ENCODE data around the gene MAPK1. TPM values are rescaled to one million over a fixed set of nuclear protein-coding genes. Genes with fewer than 3 reads are reported as not detected.

The MAPK1 gene
- total RNA-seq, 1 experiment from 2014 or later = 87.4 TPM

DNA sequence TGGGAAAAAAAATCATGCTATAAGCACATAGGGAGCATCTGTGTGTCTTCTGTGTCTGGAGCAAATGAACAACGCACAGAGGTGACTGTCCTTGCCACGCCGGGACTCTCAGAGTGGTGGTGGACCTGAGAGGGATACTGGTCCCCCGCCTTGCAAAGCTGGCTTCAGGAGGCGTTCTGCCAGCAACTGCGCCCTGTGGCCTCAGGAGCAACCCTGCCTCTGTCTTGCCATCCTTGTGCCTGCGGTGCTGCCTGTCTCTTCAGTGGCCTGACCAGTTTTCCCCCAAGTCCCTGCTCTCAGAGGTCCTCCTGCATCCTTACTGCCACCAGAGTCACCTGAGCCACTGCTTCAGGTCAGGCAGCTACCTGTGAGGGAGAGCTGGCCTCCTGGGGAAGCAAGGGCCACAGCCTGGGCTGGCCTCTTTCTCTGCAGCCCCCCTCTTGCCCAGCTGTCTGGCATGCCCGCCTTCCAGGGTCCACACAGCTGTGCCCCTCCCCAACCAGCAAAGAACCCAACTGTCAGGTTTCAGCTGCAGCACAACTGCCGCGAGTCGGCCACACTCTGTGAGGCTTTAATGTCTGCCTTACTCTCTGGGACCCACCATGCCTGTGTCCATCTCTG is 101.4 kb downstream of the MAPK1 start (continued):
- TF ChIP-seq, protein P1, sequence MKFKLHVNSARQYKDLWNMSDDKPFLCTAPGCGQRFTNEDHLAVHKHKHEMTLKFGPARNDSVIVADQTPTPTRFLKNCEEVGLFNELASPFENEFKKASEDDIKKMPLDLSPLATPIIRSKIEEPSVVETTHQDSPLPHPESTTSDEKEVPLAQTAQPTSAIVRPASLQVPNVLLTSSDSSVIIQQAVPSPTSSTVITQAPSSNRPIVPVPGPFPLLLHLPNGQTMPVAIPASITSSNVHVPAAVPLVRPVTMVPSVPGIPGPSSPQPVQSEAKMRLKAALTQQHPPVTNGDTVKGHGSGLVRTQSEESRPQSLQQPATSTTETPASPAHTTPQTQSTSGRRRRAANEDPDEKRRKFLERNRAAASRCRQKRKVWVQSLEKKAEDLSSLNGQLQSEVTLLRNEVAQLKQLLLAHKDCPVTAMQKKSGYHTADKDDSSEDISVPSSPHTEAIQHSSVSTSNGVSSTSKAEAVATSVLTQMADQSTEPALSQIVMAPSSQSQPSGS (CRISPR knock-in tag; IDR thresholded peaks at IDR 0.05; ENCODE audit: borderline replicate concordance, low read depth) = no peak
- TF ChIP-seq NR2C2 (CRISPR knock-in tag; IDR thresholded peaks at IDR 0.05) (no peak), ESRRA (CRISPR knock-in tag; IDR thresholded peaks at IDR 0.05; ENCODE audit: borderline replicate concordance) (no peak), GRHL2 (CRISPR knock-in tag; IDR thresholded peaks at IDR 0.05; ENCODE audit: insufficient replicate concordance, severe bottlenecking) (no peak), FOXK1 (CRISPR knock-in tag; IDR thresholded peaks at IDR 0.05) (no peak), KAT7 (CRISPR knock-in tag; IDR thresholded peaks at IDR 0.05; ENCODE audit: borderline replicate concordance) (no peak), ZNF121 (CRISPR knock-in tag; IDR thresholded peaks at IDR 0.05) (no peak), MYBL2 (CRISPR knock-in tag; IDR thresholded peaks at IDR 0.05) (no peak)
- TF ChIP-seq, protein P2, sequence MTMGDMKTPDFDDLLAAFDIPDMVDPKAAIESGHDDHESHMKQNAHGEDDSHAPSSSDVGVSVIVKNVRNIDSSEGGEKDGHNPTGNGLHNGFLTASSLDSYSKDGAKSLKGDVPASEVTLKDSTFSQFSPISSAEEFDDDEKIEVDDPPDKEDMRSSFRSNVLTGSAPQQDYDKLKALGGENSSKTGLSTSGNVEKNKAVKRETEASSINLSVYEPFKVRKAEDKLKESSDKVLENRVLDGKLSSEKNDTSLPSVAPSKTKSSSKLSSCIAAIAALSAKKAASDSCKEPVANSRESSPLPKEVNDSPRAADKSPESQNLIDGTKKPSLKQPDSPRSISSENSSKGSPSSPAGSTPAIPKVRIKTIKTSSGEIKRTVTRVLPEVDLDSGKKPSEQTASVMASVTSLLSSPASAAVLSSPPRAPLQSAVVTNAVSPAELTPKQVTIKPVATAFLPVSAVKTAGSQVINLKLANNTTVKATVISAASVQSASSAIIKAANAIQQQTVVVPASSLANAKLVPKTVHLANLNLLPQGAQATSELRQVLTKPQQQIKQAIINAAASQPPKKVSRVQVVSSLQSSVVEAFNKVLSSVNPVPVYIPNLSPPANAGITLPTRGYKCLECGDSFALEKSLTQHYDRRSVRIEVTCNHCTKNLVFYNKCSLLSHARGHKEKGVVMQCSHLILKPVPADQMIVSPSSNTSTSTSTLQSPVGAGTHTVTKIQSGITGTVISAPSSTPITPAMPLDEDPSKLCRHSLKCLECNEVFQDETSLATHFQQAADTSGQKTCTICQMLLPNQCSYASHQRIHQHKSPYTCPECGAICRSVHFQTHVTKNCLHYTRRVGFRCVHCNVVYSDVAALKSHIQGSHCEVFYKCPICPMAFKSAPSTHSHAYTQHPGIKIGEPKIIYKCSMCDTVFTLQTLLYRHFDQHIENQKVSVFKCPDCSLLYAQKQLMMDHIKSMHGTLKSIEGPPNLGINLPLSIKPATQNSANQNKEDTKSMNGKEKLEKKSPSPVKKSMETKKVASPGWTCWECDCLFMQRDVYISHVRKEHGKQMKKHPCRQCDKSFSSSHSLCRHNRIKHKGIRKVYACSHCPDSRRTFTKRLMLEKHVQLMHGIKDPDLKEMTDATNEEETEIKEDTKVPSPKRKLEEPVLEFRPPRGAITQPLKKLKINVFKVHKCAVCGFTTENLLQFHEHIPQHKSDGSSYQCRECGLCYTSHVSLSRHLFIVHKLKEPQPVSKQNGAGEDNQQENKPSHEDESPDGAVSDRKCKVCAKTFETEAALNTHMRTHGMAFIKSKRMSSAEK (CRISPR knock-in tag; IDR thresholded peaks at IDR 0.05; ENCODE audit: borderline replicate concordance) = no peak
- TF ChIP-seq, protein P3, sequence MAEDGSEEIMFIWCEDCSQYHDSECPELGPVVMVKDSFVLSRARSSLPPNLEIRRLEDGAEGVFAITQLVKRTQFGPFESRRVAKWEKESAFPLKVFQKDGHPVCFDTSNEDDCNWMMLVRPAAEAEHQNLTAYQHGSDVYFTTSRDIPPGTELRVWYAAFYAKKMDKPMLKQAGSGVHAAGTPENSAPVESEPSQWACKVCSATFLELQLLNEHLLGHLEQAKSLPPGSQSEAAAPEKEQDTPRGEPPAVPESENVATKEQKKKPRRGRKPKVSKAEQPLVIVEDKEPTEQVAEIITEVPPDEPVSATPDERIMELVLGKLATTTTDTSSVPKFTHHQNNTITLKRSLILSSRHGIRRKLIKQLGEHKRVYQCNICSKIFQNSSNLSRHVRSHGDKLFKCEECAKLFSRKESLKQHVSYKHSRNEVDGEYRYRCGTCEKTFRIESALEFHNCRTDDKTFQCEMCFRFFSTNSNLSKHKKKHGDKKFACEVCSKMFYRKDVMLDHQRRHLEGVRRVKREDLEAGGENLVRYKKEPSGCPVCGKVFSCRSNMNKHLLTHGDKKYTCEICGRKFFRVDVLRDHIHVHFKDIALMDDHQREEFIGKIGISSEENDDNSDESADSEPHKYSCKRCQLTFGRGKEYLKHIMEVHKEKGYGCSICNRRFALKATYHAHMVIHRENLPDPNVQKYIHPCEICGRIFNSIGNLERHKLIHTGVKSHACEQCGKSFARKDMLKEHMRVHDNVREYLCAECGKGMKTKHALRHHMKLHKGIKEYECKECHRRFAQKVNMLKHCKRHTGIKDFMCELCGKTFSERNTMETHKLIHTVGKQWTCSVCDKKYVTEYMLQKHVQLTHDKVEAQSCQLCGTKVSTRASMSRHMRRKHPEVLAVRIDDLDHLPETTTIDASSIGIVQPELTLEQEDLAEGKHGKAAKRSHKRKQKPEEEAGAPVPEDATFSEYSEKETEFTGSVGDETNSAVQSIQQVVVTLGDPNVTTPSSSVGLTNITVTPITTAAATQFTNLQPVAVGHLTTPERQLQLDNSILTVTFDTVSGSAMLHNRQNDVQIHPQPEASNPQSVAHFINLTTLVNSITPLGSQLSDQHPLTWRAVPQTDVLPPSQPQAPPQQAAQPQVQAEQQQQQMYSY (CRISPR knock-in tag; IDR thresholded peaks at IDR 0.05) = no peak
- TF ChIP-seq, protein P4, sequence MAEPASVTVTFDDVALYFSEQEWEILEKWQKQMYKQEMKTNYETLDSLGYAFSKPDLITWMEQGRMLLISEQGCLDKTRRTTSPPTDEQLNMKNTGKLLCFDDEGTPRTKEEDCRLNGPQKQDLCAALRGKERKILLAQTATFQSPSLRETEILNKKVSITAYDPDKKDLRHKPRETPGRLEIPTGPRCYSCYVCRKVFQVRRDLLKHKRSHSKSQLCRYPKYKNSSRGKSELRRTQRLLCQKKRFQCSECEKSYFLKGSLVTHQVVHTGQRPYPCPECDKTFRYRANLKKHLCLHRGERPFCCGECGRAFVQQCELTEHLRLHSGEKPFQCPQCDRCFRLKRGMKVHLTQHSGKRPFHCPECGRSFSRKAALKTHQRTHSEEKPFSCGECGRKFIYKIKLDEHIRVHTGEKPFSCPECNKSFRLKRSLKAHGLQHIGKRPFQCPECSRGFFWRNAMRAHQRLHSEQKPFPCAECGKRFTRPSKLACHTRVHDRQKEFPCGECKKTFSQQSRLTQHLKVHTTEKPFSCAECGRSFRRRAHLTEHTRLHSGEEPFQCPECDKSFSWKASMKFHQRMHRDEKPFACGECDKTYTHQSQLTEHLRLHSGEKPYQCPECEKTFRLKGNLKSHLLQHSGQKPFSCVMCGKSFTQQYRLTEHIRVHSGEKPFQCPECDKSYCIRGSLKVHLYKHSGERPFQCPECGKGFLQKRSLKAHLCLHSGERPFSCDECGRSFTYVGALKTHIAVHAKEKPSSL (CRISPR knock-in tag; conservative IDR thresholded peaks at IDR 0.05) = no peak
- TF ChIP-seq, protein P5, sequence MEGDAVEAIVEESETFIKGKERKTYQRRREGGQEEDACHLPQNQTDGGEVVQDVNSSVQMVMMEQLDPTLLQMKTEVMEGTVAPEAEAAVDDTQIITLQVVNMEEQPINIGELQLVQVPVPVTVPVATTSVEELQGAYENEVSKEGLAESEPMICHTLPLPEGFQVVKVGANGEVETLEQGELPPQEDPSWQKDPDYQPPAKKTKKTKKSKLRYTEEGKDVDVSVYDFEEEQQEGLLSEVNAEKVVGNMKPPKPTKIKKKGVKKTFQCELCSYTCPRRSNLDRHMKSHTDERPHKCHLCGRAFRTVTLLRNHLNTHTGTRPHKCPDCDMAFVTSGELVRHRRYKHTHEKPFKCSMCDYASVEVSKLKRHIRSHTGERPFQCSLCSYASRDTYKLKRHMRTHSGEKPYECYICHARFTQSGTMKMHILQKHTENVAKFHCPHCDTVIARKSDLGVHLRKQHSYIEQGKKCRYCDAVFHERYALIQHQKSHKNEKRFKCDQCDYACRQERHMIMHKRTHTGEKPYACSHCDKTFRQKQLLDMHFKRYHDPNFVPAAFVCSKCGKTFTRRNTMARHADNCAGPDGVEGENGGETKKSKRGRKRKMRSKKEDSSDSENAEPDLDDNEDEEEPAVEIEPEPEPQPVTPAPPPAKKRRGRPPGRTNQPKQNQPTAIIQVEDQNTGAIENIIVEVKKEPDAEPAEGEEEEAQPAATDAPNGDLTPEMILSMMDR (IDR thresholded peaks at IDR 0.05) = no peak
